PC-3 (cell line): ENCODE results near the gene PRKD2. TPM values are rescaled to one million over a fixed set of nuclear protein-coding genes. Genes with fewer than 3 reads are reported as not detected.

Experiments used
- ATAC-seq: fragments of 200-7000 bp; cut with Tn5 transposase; 2 replicates; pipeline ENCODE4 v1.9.1; 2020; ENCODE audit warnings: mild to moderate bottlenecking, moderate library complexity
- BruUV-seq: library from RNA; stranded (reverse); fragments of 400-500 nt; replicated peaks from 2 replicates; lab custom pipeline; 2021; lab: Mats Ljungman, UMichigan
- CTCF ChIA-PET: fragments of 300-600 bp; sonication (Branson Sonifier 250); formaldehyde crosslinking; loops from one replicate; lab custom pipeline; 2022; ENCODE audit warnings: antibody characterized with exemption; lab: Charles Lee
- POLR2A ChIA-PET: fragments of 300-600 bp; sonication (Branson Sonifier 250); formaldehyde crosslinking; loops from one replicate; lab custom pipeline; 2022; ENCODE audit warnings: antibody characterized with exemption; ENCODE audit not compliant: unreplicated experiment; lab: Charles Lee
- DNase-seq: peaks from one replicate; pipeline ENCODE4 v3.0.0-alpha.2; 2015
- H2AFZ ChIP-seq: fragments of 300-600 bp; sonication (generic); 2 replicates; pipeline ENCODE4 v1.6.0; 2016; ENCODE audit warnings: antibody characterized with exemption, low read length
- H3F3A ChIP-seq: fragments of 300-600 bp; sonication (generic); one replicate; pipeline ENCODE4 v1.6.0; 2017; ENCODE audit warnings: antibody characterized with exemption, low read length, control low read depth, mild to moderate bottlenecking; ENCODE audit not compliant: unreplicated experiment
- H3K27ac ChIP-seq: fragments of 300-600 bp; sonication (generic); 2 replicates; pipeline ENCODE4 v1.5.1; 2016; ENCODE audit warnings: mild to moderate bottlenecking, low read length
- H3K27me3 ChIP-seq: fragments of 300-600 bp; sonication (generic); 2 replicates; pipeline ENCODE4 v1.6.1; 2016; ENCODE audit warnings: low read length, mixed read lengths
- H3K36me3 ChIP-seq: fragments of 300-600 bp; sonication (generic); 2 replicates; pipeline ENCODE4 v1.6.1; 2016; ENCODE audit warnings: low read depth, mixed run types, low read length, mixed read lengths
- H3K4me1 ChIP-seq: fragments of 300-600 bp; sonication (generic); 2 replicates; pipeline ENCODE4 v1.5.1; 2016; ENCODE audit warnings: low read length; ENCODE audit not compliant: insufficient read depth
- H3K4me2 ChIP-seq: fragments of 300-600 bp; sonication (generic); 2 replicates; pipeline ENCODE4 v1.6.0; 2016; ENCODE audit warnings: low read length
- H3K4me3 ChIP-seq: fragments of 300-600 bp; sonication (generic); 2 replicates; pipeline ENCODE4 v1.5.1; 2016; ENCODE audit warnings: mild to moderate bottlenecking, low read length, mixed read lengths
- H3K79me2 ChIP-seq: fragments of 300-600 bp; sonication (generic); 2 replicates; pipeline ENCODE4 v1.6.1; 2017; ENCODE audit warnings: low read length, mixed read lengths
- H3K9ac ChIP-seq: fragments of 300-600 bp; sonication (generic); 2 replicates; pipeline ENCODE4 v1.6.0; 2016; ENCODE audit warnings: mild to moderate bottlenecking, low read length
- H3K9me2 ChIP-seq: fragments of 300-600 bp; sonication (generic); replicated peaks from 2 replicates; pipeline ENCODE4 v1.6.1; 2016; ENCODE audit warnings: mixed run types, low read length, mixed read lengths
- H3K9me3 ChIP-seq: fragments of 300-600 bp; sonication (generic); 2 replicates; pipeline ENCODE4 v1.6.1; 2016; ENCODE audit warnings: low read length, mixed read lengths
- H4K20me1 ChIP-seq: fragments of 300-600 bp; sonication (generic); 2 replicates; pipeline ENCODE4 v1.6.1; 2016; ENCODE audit warnings: low read length, mixed read lengths
- CTCF ChIP-seq: fragments of 300-600 bp; sonication (generic); conservative IDR thresholded peaks from 2 replicates; pipeline ENCODE4 v1.5.1; 2017; ENCODE audit warnings: antibody characterized with exemption, low read depth, mild to moderate bottlenecking, low read length
- EZH2 ChIP-seq: fragments of 300-600 bp; sonication (generic); IDR thresholded peaks from one replicate; pipeline ENCODE4 v1.6.1; 2017; ENCODE audit warnings: antibody characterized with exemption, mild to moderate bottlenecking, low read length; ENCODE audit not compliant: unreplicated experiment
- EZH2phosphoT487 ChIP-seq: fragments of 300-600 bp; sonication (generic); IDR thresholded peaks from 2 replicates; pipeline ENCODE4 v1.6.1; 2018; ENCODE audit warnings: mild to moderate bottlenecking, antibody characterized with exemption, low read length, borderline replicate concordance
- intact Hi-C: fragments of 100-400 bp; cut with micrococcal nuclease; formaldehyde crosslinking; loops from 2 replicates; pipeline ENCODE4 v1.9.0; 2023
- total RNA-seq: library from RNA; depleted of rRNA; stranded (reverse); fragments of >200 nt; gene quantifications from 2 replicates; pipeline ENCODE4 v1.2.3, GENCODE V29; 2014

The PRKD2 gene
- total RNA-seq, 1 experiment from 2014 or later: 24.1 TPM

DNA sequence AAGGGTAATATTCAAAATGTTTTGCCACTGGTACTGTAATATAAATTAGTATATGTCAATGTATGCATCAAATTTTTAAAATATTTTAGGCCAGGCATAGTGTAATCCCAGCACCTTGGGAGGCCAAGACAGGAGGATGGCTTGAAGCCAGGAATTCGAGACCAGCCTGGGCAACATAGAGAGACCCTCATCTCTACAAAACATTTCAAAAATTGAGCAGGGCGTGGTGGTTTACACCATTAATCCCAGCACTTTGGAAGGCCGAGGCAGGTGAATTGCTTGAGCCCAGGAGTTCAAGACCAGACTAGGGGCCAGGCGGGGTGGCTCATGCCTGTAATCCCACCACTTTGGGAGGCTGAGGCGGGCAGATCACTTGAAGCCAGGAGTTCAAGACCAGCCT, 43.4 kb upstream of the PRKD2 start:
- ATAC-seq: no peak
- Histone ChIP-seq H3K9ac (no peak overlapping the region), H3K4me3 (no peak overlapping the region), H3K4me1 (no peaks in the 10 kb centered on the region), H2AFZ (no peak overlapping the region), H3K27me3 (no peaks in the 10 kb centered on the region), H3K27ac (no peak overlapping the region), H3K9me2 (no peaks in the 10 kb centered on the region), H3K36me3 (no peaks in the 10 kb centered on the region), H3K4me2 (no peak overlapping the region), H3F3A (no peaks in the 10 kb centered on the region), H3K79me2 (no peaks in the 10 kb centered on the region), H3K9me3 (no peaks in the 10 kb centered on the region), H4K20me1 (no peaks in the 10 kb centered on the region)
- TF ChIP-seq EZH2 (no peak), EZH2phosphoT487 (no peak), CTCF (no peak)
- ChIA-PET CTCF (no interaction called here), POLR2A (no interaction called here)
- BruUV-seq: no TSS peak
- no peak for DNase-seq
- intact Hi-C loops: no loop called here

GRCh38 chr19:46759817-46760333, 43.0 kb upstream of the PRKD2 start:
- Histone ChIP-seq H3K27ac (no peak overlapping the region), H3K27me3 (no peaks in the 10 kb centered on the region), H3K79me2 (no peaks in the 10 kb centered on the region), H4K20me1 (no peaks in the 10 kb centered on the region), H3K9ac (no peak overlapping the region), H3K4me1 (no peaks in the 10 kb centered on the region), H3K36me3 (no peaks in the 10 kb centered on the region), H2AFZ (no peak overlapping the region), H3K9me3 (no peaks in the 10 kb centered on the region), H3K4me2 (no peak overlapping the region), H3F3A (no peaks in the 10 kb centered on the region), H3K9me2 (no peaks in the 10 kb centered on the region), H3K4me3 (no peak overlapping the region)
- no TSS peak for BruUV-seq
- TF ChIP-seq CTCF (no peak), EZH2phosphoT487 (no peak)
- intact Hi-C loops: no loop called here
- ATAC-seq: no peak
- DNase-seq: no peak
- CTCF ChIA-PET: no interaction called here
- POLR2A ChIA-PET: no interaction called here

DNA sequence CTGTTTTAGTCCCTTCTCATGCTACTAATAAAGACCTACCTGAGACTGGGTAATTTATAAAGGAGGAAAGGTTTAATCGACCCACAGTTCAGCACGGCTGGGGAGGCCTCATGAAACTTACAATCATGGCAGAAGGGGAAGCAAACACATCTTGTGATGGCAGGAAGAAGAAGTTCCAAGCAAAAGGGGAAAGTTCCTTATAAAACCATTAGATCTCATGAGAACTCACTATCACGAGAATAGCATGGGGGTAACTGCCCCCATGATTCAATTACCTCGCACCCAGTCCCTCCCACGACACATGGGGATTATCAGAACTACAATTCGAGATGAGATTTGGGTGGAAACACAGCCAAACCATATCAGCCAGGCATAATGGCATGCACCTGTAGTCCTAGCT, 42.3 kb upstream of the PRKD2 start:
- DNase-seq (no peak), ATAC-seq (no peak)
- no peaks in the 10 kb centered on the region for H3K36me3 ChIP-seq
- ChIA-PET CTCF (no interaction called here), POLR2A (no interaction called here)
- no peaks in the 10 kb centered on the region for H3K79me2 ChIP-seq
- H3K9me2 ChIP-seq: no peaks in the 10 kb centered on the region
- BruUV-seq: no TSS peak
- no peaks in the 10 kb centered on the region for H3K4me1 ChIP-seq
- H4K20me1 ChIP-seq: no peaks in the 10 kb centered on the region
- no peak for TF ChIP-seq EZH2
- no peak for TF ChIP-seq EZH2phosphoT487
- no peak for TF ChIP-seq CTCF
- no peak overlapping the region for H3K9ac ChIP-seq
- H3K4me3 ChIP-seq: no peak overlapping the region
- H3K4me2 ChIP-seq: no peak overlapping the region
- H3K27ac ChIP-seq: no peak overlapping the region
- H2AFZ ChIP-seq: no peak overlapping the region
- intact Hi-C loops: no loop called here
- H3K9me3 ChIP-seq: no peaks in the 10 kb centered on the region
- H3K27me3 ChIP-seq: no peaks in the 10 kb centered on the region
- no peaks in the 10 kb centered on the region for H3F3A ChIP-seq
